AG04450 (cell line): ENCODE data around the gene MTHFD1L. TPM values are rescaled to one million over a fixed set of nuclear protein-coding genes. Genes with fewer than 3 reads are reported as not detected.

Source experiments
- CTCF ChIA-PET: fragments of 300-600, 350-600 bp; formaldehyde crosslinking; extraction: SDS; loops from one replicate; lab custom pipeline; 2022; ENCODE audit warnings: antibody characterized with exemption, inconsistent platforms; lab: Charles Lee
- POLR2A ChIA-PET: fragments of 350-600 bp; formaldehyde crosslinking; extraction: SDS; loops from one replicate; lab custom pipeline; 2021; ENCODE audit warnings: antibody characterized with exemption, inconsistent platforms; lab: Yijun Ruan, JAX
- DNase-seq: peaks from one replicate; pipeline ENCODE4 v3.0.0-alpha.2; 2011; ENCODE audit warnings: low read depth, low spot score
- H3K27ac ChIP-seq: one replicate; pipeline ENCODE4 v1.5.1; 2012; ENCODE audit warnings: low read depth, low read length, control low read depth
- H3K27me3 ChIP-seq: one replicate; pipeline ENCODE4 v1.6.0; 2012; ENCODE audit warnings: low read length; ENCODE audit not compliant: control insufficient read depth, insufficient read depth
- H3K4me3 ChIP-seq: 2 replicates; pipeline ENCODE4 v1.5.1; 2011; ENCODE audit warnings: mild to moderate bottlenecking, low read depth, low read length, control low read depth
- H3K9me3 ChIP-seq: 2 replicates; pipeline ENCODE4 v1.5.1; 2012; ENCODE audit warnings: low read length; ENCODE audit not compliant: control insufficient read depth, insufficient read depth
- polyA plus RNA-seq: library from polyadenylated mRNA; depleted of rRNA; stranded (reverse); fragments of >200 nt; gene quantifications from 2 replicates; pipeline ENCODE4 v1.2.3, GENCODE V29; 2011
- TF ChIP-seq, protein P1 (sequence below): IDR thresholded peaks from 2 replicates; pipeline ENCODE4 v1.5.1; 2011; ENCODE audit warnings: low read depth, low read length, control low read depth, inconsistent platforms

Gene MTHFD1L
- polyA plus RNA-seq, 1 experiment = 69.1 TPM

- Histone ChIP-seq H3K4me3 (no peak overlapping the region), H3K27me3 (no peaks in the 10 kb centered on the region), H3K27ac (no peak overlapping the region), H3K9me3 (no peaks in the 10 kb centered on the region)
- ChIA-PET CTCF (interaction anchor here (1.5 kb wide), 1 partner anchor 332 kb away, joined by 7 read pairs; no protein-coding TSS in a partner anchor), POLR2A (no interaction called here)
- DNase-seq = no peak
- TF ChIP-seq, protein P1, sequence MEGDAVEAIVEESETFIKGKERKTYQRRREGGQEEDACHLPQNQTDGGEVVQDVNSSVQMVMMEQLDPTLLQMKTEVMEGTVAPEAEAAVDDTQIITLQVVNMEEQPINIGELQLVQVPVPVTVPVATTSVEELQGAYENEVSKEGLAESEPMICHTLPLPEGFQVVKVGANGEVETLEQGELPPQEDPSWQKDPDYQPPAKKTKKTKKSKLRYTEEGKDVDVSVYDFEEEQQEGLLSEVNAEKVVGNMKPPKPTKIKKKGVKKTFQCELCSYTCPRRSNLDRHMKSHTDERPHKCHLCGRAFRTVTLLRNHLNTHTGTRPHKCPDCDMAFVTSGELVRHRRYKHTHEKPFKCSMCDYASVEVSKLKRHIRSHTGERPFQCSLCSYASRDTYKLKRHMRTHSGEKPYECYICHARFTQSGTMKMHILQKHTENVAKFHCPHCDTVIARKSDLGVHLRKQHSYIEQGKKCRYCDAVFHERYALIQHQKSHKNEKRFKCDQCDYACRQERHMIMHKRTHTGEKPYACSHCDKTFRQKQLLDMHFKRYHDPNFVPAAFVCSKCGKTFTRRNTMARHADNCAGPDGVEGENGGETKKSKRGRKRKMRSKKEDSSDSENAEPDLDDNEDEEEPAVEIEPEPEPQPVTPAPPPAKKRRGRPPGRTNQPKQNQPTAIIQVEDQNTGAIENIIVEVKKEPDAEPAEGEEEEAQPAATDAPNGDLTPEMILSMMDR = no peak
Measured at GRCh38 chr6:150992703-150993102, 127.2 kb downstream of the MTHFD1L start.

- TF ChIP-seq, protein P1 = no peak
- no peak overlapping the region for H3K4me3 ChIP-seq
- ChIA-PET CTCF (interaction anchor here (0.6 kb wide), 1 partner anchor 20 kb away, joined by 8 read pairs; no protein-coding TSS in a partner anchor), POLR2A (no interaction called here)
- H3K9me3 ChIP-seq = no peaks in the 10 kb centered on the region
- no peak for DNase-seq
- H3K27me3 ChIP-seq = no peaks in the 10 kb centered on the region
- H3K27ac ChIP-seq = no peak overlapping the region
Measured at GRCh38 chr6:150993253-150993652, 127.8 kb downstream of the MTHFD1L start.

GRCh38 chr6:150994026-150994425 is 128.5 kb downstream of the MTHFD1L start:
- Histone ChIP-seq H3K27me3 (no peaks in the 10 kb centered on the region), H3K27ac (no peak overlapping the region), H3K9me3 (no peaks in the 10 kb centered on the region), H3K4me3 (no peak overlapping the region)
- no peak for DNase-seq
- TF ChIP-seq, protein P1 = no peak
- ChIA-PET POLR2A (no interaction called here), CTCF (interaction anchor here (0.6 to 1.1 kb wide), 2 partner anchors 19 to 20 kb away, joined by 5 to 8 read pairs; no protein-coding TSS in a partner anchor)

- DNase-seq = no peak
- Histone ChIP-seq H3K9me3 (no peaks in the 10 kb centered on the region), H3K4me3 (no peak overlapping the region), H3K27ac (no peak overlapping the region), H3K27me3 (no peaks in the 10 kb centered on the region)
- TF ChIP-seq, protein P1 = no peak
- ChIA-PET POLR2A (no interaction called here), CTCF (interaction anchor here (0.6 kb wide), 1 partner anchor 241 kb away, joined by 3 read pairs; no protein-coding TSS in a partner anchor)
Measured at GRCh38 chr6:150996968-150997367, 131.5 kb downstream of the MTHFD1L start.

GRCh38 chr6:150999107-150999506 is 133.6 kb downstream of the MTHFD1L start:
- H3K27me3 ChIP-seq = no peaks in the 10 kb centered on the region
- no peaks in the 10 kb centered on the region for H3K9me3 ChIP-seq
- ChIA-PET CTCF (interaction anchor here (0.6 to 2.6 kb wide), 4 partner anchors 10 to 336 kb away, joined by 3 to 22 read pairs (median 4); no protein-coding TSS in a partner anchor), POLR2A (no interaction called here)
- no peak overlapping the region for H3K27ac ChIP-seq
- TF ChIP-seq, protein P1 = no peak
- no peak overlapping the region for H3K4me3 ChIP-seq
- DNase-seq = no peak
